ENCODE data around the gene ACTN4.

- TF ChIP-seq ZFX (IDR thresholded peaks at IDR 0.05) (no peak), CTCF (conservative IDR thresholded peaks at IDR 0.05) (no peak)
Measured at GRCh38 chr19:38723606-38723965, 76.1 kb downstream of the ACTN4 start.

All from C4-2B (cell line).